ENCODE measurements around the gene NUP153.

The NUP153 gene

DNA sequence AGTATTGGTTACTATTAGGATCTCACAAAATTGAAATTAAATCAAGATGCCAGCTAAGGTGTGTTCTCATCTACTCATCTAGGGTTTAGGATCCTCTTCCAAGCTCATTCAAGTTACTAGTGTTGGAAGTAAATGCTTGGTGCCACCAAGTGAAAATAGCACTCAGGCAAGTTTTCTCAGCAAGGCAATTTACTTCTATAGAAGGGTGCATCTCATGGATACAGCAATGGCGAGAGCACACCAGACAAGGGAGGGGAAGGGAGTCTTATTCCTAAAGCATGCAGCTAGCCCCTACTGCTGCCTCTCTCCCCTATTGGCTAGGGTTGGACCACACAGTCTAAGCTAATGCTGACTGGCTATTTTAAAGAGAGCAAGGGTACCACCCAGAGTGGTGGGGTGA, 129.7 kb downstream of the NUP153 start:
- TF ChIP-seq CTCF (IDR thresholded peaks at IDR 0.05; ENCODE audit: borderline replicate concordance, control extremely low read depth, extremely low read depth, insufficient read depth, missing control alignments) = no peak
- DNase-seq (ENCODE audit: low spot score) = no peak
- in situ Hi-C loops (cut with MboI; ENCODE audit: low sequenced_read_pairs, unreplicated experiment) = no loop called here

- no peak for TF ChIP-seq CTCF (IDR thresholded peaks at IDR 0.05; ENCODE audit: borderline replicate concordance, control extremely low read depth, extremely low read depth, insufficient read depth, missing control alignments)
- no peak for DNase-seq (ENCODE audit: low spot score)
- in situ Hi-C loops (cut with MboI; ENCODE audit: low sequenced_read_pairs, unreplicated experiment) = no loop called here
These were observed 131.7 kb downstream of the NUP153 start for GRCh38 chr6:17574866-17575560.

- in situ Hi-C loops (cut with MboI; ENCODE audit: low sequenced_read_pairs, unreplicated experiment) = no loop called here
- no peak for DNase-seq (ENCODE audit: low spot score)
- TF ChIP-seq CTCF (IDR thresholded peaks at IDR 0.05; ENCODE audit: borderline replicate concordance, control extremely low read depth, extremely low read depth, insufficient read depth, missing control alignments) = no peak
These were observed 141.3 kb downstream of the NUP153 start for GRCh38 chr6:17565399-17565798.
